H1 (cell line): ENCODE measurements around the gene SPOUT1. TPM values are rescaled to one million over a fixed set of nuclear protein-coding genes. Genes with fewer than 3 reads are reported as not detected.

Source experiments
- CBX5 ChIP-seq: fragments of 300-800, 300-1000 bp; sonication (generic); IDR thresholded peaks from 2 replicates; pipeline ENCODE4 v1.7.1; 2016; ENCODE audit warnings: antibody characterized with exemption, low read length, low read depth
- GABPA ChIP-seq: IDR thresholded peaks from 2 replicates; pipeline ENCODE4 v1.6.1; 2011; ENCODE audit warnings: mild to moderate bottlenecking, low read length, moderate library complexity, borderline replicate concordance; ENCODE audit not compliant: insufficient read depth
- MAFK ChIP-seq: IDR thresholded peaks from 2 replicates; pipeline ENCODE4 v1.6.1; 2012; ENCODE audit warnings: low read depth, mild to moderate bottlenecking, improper control_type of control experiment, low read length
- POLR2AphosphoS5 ChIP-seq: IDR thresholded peaks from 2 replicates; pipeline ENCODE4 v1.6.1; 2011; ENCODE audit warnings: low read depth, low read length
- polyA plus RNA-seq, 7 experiments: library from polyadenylated mRNA; depleted of rRNA in 3 of 7; stranded (reverse) in 5 of 7; unstranded in 2 of 7; fragments of >200 nt in 5 of 7; fragments of 200-250 nt in 2 of 7; gene quantifications; 1 replicate in 5 of 7; 2 replicates in 1 of 7; 4 replicates in 1 of 7; pipeline versions ENCODE4 v1.2.1 to v1.2.3, GENCODE V29; 2011 to 2013; ENCODE audit warnings: missing spikeins in 2 of 7, mixed read lengths in 2 of 7
- total RNA-seq: library from RNA; stranded (reverse); fragmentation: NEBNext Ultra II Directional; extraction: Animal tissue kit (Norgen Biotek cat#: 25700); gene quantifications from 2 replicates; pipeline ENCODE4 v1.2.1, GENCODE V29; 2021
- TF ChIP-seq, protein P1 (sequence below): fragments of 300-600 bp; sonication (generic); IDR thresholded peaks from 2 replicates; pipeline ENCODE4 v1.7.1; 2012; ENCODE audit warnings: low read length, moderate library complexity, mild to moderate bottlenecking, inconsistent platforms; ENCODE audit not compliant: insufficient replicate concordance
- TF ChIP-seq, protein P2 (sequence below): IDR thresholded peaks from 2 replicates; pipeline ENCODE4 v1.6.1; 2012; ENCODE audit warnings: inconsistent platforms
- TF ChIP-seq, protein P3 (sequence below): IDR thresholded peaks from 2 replicates; pipeline ENCODE4 v1.6.1; 2012; ENCODE audit warnings: low read length, inconsistent platforms

The SPOUT1 gene
- total and polyA plus RNA-seq, 2 of the 8 experiments (the other 6 are each of a cell fraction or from before 2014, with no cell fraction given) = 69.2 to 77.8 TPM

DNA sequence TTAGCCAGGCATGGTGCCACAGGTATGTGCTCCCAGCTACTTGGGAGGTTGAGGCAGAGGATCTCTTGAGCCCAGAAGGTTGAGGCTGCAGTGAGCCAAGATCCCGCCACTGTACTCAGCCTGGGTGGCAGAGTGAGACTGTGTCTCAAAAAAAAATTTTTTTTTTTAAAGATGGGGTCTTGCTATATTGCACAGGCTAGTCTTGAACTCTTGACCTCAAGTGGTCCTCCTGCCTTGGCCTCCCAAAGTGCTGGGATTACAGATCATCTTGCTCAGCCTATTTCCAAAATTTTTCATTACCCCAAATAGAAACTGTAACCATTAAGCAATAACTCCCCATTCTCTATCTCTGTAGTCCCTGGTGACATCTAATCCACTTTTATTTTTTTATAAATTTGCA, 46.9 kb downstream of the SPOUT1 start (continued):
- TF ChIP-seq, protein P1, sequence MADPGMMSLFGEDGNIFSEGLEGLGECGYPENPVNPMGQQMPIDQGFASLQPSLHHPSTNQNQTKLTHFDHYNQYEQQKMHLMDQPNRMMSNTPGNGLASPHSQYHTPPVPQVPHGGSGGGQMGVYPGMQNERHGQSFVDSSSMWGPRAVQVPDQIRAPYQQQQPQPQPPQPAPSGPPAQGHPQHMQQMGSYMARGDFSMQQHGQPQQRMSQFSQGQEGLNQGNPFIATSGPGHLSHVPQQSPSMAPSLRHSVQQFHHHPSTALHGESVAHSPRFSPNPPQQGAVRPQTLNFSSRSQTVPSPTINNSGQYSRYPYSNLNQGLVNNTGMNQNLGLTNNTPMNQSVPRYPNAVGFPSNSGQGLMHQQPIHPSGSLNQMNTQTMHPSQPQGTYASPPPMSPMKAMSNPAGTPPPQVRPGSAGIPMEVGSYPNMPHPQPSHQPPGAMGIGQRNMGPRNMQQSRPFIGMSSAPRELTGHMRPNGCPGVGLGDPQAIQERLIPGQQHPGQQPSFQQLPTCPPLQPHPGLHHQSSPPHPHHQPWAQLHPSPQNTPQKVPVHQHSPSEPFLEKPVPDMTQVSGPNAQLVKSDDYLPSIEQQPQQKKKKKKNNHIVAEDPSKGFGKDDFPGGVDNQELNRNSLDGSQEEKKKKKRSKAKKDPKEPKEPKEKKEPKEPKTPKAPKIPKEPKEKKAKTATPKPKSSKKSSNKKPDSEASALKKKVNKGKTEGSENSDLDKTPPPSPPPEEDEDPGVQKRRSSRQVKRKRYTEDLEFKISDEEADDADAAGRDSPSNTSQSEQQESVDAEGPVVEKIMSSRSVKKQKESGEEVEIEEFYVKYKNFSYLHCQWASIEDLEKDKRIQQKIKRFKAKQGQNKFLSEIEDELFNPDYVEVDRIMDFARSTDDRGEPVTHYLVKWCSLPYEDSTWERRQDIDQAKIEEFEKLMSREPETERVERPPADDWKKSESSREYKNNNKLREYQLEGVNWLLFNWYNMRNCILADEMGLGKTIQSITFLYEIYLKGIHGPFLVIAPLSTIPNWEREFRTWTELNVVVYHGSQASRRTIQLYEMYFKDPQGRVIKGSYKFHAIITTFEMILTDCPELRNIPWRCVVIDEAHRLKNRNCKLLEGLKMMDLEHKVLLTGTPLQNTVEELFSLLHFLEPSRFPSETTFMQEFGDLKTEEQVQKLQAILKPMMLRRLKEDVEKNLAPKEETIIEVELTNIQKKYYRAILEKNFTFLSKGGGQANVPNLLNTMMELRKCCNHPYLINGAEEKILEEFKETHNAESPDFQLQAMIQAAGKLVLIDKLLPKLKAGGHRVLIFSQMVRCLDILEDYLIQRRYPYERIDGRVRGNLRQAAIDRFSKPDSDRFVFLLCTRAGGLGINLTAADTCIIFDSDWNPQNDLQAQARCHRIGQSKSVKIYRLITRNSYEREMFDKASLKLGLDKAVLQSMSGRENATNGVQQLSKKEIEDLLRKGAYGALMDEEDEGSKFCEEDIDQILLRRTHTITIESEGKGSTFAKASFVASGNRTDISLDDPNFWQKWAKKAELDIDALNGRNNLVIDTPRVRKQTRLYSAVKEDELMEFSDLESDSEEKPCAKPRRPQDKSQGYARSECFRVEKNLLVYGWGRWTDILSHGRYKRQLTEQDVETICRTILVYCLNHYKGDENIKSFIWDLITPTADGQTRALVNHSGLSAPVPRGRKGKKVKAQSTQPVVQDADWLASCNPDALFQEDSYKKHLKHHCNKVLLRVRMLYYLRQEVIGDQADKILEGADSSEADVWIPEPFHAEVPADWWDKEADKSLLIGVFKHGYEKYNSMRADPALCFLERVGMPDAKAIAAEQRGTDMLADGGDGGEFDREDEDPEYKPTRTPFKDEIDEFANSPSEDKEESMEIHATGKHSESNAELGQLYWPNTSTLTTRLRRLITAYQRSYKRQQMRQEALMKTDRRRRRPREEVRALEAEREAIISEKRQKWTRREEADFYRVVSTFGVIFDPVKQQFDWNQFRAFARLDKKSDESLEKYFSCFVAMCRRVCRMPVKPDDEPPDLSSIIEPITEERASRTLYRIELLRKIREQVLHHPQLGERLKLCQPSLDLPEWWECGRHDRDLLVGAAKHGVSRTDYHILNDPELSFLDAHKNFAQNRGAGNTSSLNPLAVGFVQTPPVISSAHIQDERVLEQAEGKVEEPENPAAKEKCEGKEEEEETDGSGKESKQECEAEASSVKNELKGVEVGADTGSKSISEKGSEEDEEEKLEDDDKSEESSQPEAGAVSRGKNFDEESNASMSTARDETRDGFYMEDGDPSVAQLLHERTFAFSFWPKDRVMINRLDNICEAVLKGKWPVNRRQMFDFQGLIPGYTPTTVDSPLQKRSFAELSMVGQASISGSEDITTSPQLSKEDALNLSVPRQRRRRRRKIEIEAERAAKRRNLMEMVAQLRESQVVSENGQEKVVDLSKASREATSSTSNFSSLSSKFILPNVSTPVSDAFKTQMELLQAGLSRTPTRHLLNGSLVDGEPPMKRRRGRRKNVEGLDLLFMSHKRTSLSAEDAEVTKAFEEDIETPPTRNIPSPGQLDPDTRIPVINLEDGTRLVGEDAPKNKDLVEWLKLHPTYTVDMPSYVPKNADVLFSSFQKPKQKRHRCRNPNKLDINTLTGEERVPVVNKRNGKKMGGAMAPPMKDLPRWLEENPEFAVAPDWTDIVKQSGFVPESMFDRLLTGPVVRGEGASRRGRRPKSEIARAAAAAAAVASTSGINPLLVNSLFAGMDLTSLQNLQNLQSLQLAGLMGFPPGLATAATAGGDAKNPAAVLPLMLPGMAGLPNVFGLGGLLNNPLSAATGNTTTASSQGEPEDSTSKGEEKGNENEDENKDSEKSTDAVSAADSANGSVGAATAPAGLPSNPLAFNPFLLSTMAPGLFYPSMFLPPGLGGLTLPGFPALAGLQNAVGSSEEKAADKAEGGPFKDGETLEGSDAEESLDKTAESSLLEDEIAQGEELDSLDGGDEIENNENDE = no peak
- no peak for TF ChIP-seq POLR2AphosphoS5
- TF ChIP-seq, protein P2, sequence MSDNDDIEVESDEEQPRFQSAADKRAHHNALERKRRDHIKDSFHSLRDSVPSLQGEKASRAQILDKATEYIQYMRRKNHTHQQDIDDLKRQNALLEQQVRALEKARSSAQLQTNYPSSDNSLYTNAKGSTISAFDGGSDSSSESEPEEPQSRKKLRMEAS = no peak
- no peak for TF ChIP-seq CBX5
- no peak for TF ChIP-seq MAFK
- no peak for TF ChIP-seq GABPA
- TF ChIP-seq, protein P3, sequence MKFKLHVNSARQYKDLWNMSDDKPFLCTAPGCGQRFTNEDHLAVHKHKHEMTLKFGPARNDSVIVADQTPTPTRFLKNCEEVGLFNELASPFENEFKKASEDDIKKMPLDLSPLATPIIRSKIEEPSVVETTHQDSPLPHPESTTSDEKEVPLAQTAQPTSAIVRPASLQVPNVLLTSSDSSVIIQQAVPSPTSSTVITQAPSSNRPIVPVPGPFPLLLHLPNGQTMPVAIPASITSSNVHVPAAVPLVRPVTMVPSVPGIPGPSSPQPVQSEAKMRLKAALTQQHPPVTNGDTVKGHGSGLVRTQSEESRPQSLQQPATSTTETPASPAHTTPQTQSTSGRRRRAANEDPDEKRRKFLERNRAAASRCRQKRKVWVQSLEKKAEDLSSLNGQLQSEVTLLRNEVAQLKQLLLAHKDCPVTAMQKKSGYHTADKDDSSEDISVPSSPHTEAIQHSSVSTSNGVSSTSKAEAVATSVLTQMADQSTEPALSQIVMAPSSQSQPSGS = no peak
